Articular chondrocyte of knee joint (primary cell): ENCODE measurements around the gene MMP12. TPM values are rescaled to one million over a fixed set of nuclear protein-coding genes. Genes with fewer than 3 reads are reported as not detected.

Experiments
- small RNA-seq: library from RNA; depleted of rRNA; stranded (forward); fragments of <200 nt; gene quantifications from one replicate; pipeline ENCODE3, GENCODE V24; 2012
- total RNA-seq: library from RNA; depleted of rRNA; stranded (reverse); fragments of >200 nt; gene quantifications from 2 replicates; pipeline ENCODE4 v1.2.3, GENCODE V29; 2012

The MMP12 gene
- total RNA-seq = 0.11 and 0.26 TPM in 2 replicates

GRCh38 chr11:102874852-102875251 lies at the start of gene MMP12:
MMP12 (minus strand) TSS chr11:102874982; CDS start chr11:102874937, 45 bp downstream.

GRCh38 chr11:102843489-102843888 lies 31.3 kb downstream of the MMP12 start, which contains the start of gene MMP3:
MMP3 (minus strand) TSS chr11:102843609; CDS start chr11:102843546, 63 bp downstream.

Small RNA genes within 50 kb of the gene (small RNA-seq; reads per million reads assigned to genes)
- not detected for gene RNU7-159P

Other genes starting within 250 kb of the MMP12 start
- gene MMP20, start 249.7 kb downstream of the MMP12 start, total RNA-seq = not detected in 2 replicates
- gene MMP27, start 169.2 kb downstream of the MMP12 start, total RNA-seq = not detected in 2 replicates
- 0.22 TPM in 1 of 2 replicates, not detected in the other for gene MMP8, start 150.0 kb downstream of the MMP12 start, total RNA-seq
- 0.54 and 0.65 TPM in 2 replicates for gene MMP10, start 94.4 kb downstream of the MMP12 start, total RNA-seq
- gene MMP1, start 76.8 kb downstream of the MMP12 start, total RNA-seq = 13.7 and 21.8 TPM in 2 replicates
- 33.3 and 99.6 TPM in 2 replicates for gene MMP3, start 31.4 kb downstream of the MMP12 start, total RNA-seq
- gene MMP13, start 80.8 kb upstream of the MMP12 start, total RNA-seq = 1.6 and 5.7 TPM in 2 replicates
- 49.3 and 50.2 TPM in 2 replicates for gene DCUN1D5, start 217.2 kb upstream of the MMP12 start, total RNA-seq
- 86.5 and 96.3 TPM in 2 replicates for gene DYNC2H1, start 234.4 kb upstream of the MMP12 start, total RNA-seq